K562 (cell line): ENCODE measurements around the gene CSRNP3. TPM values are rescaled to one million over a fixed set of nuclear protein-coding genes. Genes with fewer than 3 reads are reported as not detected.

Source experiments
- ATAC-seq: fragments of 200-7000 bp; cut with Tn5 transposase; 3 replicates; pipeline ENCODE4 v1.9.1; 2020; ENCODE audit warnings: moderate library complexity
- BruUV-seq: library from RNA; stranded (reverse); fragments of 400-500 nt; replicated peaks from 2 replicates; lab custom pipeline; 2021; lab: Mats Ljungman, UMichigan
- CTCF ChIA-PET: fragments of 300-600 bp; formaldehyde crosslinking; extraction: SDS; loops from one replicate; lab custom pipeline; 2021; ENCODE audit warnings: low intra/inter-chr PET ratio; lab: Yijun Ruan, JAX
- POLR2A ChIA-PET: fragments of 300-600, 350-650 bp; sonication (Branson Sonifier 250); formaldehyde crosslinking; extraction: SDS; loops from one replicate; lab custom pipeline; 2021; ENCODE audit warnings: antibody characterized with exemption, inconsistent platforms; lab: Yijun Ruan, JAX
- DNase-seq, 4 experiments: peaks; one replicate each; pipeline versions ENCODE4 v3.0.0 to v3.0.0-alpha.2; 2011 to 2018; ENCODE audit warnings: low spot score in 3 of 4, mixed read lengths in 3 of 4; ENCODE audit errors: extremely low read depth in 1 of 4
- FAIRE-seq: peaks from 2 replicates; lab custom pipeline; 2011; peaks lifted over from hg19 to GRCh38; lab: Jason Lieb, UNC
- H2AFZ ChIP-seq: 2 replicates; pipeline ENCODE4 v1.6.0; 2011; ENCODE audit warnings: low read depth, low read length, control low read depth, inconsistent platforms
- H3K27ac ChIP-seq: fragments of 200-600 bp; 3 replicates; pipeline ENCODE4 v1.8.0; 2011; ENCODE audit warnings: low read depth, mild to moderate bottlenecking, control low read depth, inconsistent platforms, low read length, moderate library complexity, mixed read lengths; ENCODE audit errors: extremely low read depth
- H3K27me3 ChIP-seq, 2 experiments: fragments of 300-600 bp in 1 of 2; 2 replicates in 1 of 2; 3 replicates in 1 of 2; pipeline versions ENCODE4 v1.6.0 to v1.8.0; 2011; ENCODE audit warnings: inconsistent platforms in 2 of 2, low read length in 2 of 2, mild to moderate bottlenecking in 1 of 2, mixed read lengths in 1 of 2, moderate library complexity in 1 of 2; ENCODE audit not compliant: control insufficient read depth in 2 of 2, insufficient read depth in 2 of 2
- H3K36me3 ChIP-seq: fragments of 300-600 bp; 3 replicates; pipeline ENCODE4 v1.8.0; 2011; ENCODE audit warnings: mild to moderate bottlenecking, low read length, inconsistent platforms; ENCODE audit not compliant: control insufficient read depth, insufficient read depth
- H3K4me1 ChIP-seq, 2 experiments: fragments of 200-600 bp in 1 of 2; replicated peaks in 1 of 2; 2 replicates in 1 of 2; 3 replicates in 1 of 2; pipeline versions ENCODE4 v1.5.1 to v1.8.0; 2011; ENCODE audit warnings: inconsistent platforms in 2 of 2, low read length in 2 of 2, mild to moderate bottlenecking in 1 of 2, mixed read lengths in 1 of 2, moderate library complexity in 1 of 2; ENCODE audit not compliant: control insufficient read depth in 2 of 2, insufficient read depth in 2 of 2
- H3K4me2 ChIP-seq: 2 replicates; pipeline ENCODE4 v1.6.1; 2011; ENCODE audit warnings: low read length, control low read depth, inconsistent platforms, mixed read lengths; ENCODE audit not compliant: insufficient read depth
- H3K4me3 ChIP-seq: fragments of 200-600 bp; sonication (generic), shearing (Covaris generic); 2 replicates; pipeline ENCODE4 v1.5.1; 2016; ENCODE audit warnings: control low read depth, inconsistent platforms
- H3K79me2 ChIP-seq: fragments of 200-600 bp; 3 replicates; pipeline ENCODE4 v1.8.0; 2011; ENCODE audit warnings: low read length, inconsistent platforms; ENCODE audit not compliant: control insufficient read depth, insufficient read depth
- H3K9ac ChIP-seq, 2 experiments: 2 replicates each; pipeline versions ENCODE4 v1.6.0 to v1.6.1; 2011; ENCODE audit warnings: low read depth in 2 of 2, low read length in 2 of 2, control low read depth in 1 of 2, inconsistent platforms in 1 of 2, mild to moderate bottlenecking in 1 of 2, mixed read lengths in 1 of 2; ENCODE audit not compliant: insufficient read depth in 1 of 2
- H3K9me1 ChIP-seq: one replicate; pipeline ENCODE4 v1.6.0; 2011; ENCODE audit warnings: inconsistent platforms, mild to moderate bottlenecking, low read length, moderate library complexity; ENCODE audit not compliant: control insufficient read depth, insufficient read depth
- H3K9me3 ChIP-seq: replicated peaks from 2 replicates; pipeline ENCODE4 v1.5.1; 2011; ENCODE audit warnings: low read depth, low read length, inconsistent platforms; ENCODE audit not compliant: control insufficient read depth, insufficient read depth
- H4K20me1 ChIP-seq: replicated peaks from 2 replicates; pipeline ENCODE4 v1.6.1; 2011; ENCODE audit warnings: low read length, inconsistent platforms, mixed read lengths; ENCODE audit not compliant: control insufficient read depth, insufficient read depth
- ATF1 ChIP-seq, 2 experiments: fragments of 450-650 bp in 1 of 2; IDR thresholded peaks; 2 replicates each; pipeline ENCODE4 v1.6.1; 2016; ENCODE audit warnings: missing compliant biosample characterization in 1 of 2, missing genetic modification characterization in 1 of 2
- DMBX1 ChIP-seq: fragments of 250-450 bp; sonication (Bioruptor Pico); IDR thresholded peaks from 2 replicates; pipeline ENCODE4 v1.8.0; 2022; ENCODE audit warnings: inconsistent platforms, mild to moderate bottlenecking, moderate library complexity, borderline replicate concordance
- FUS ChIP-seq: fragments of 200-400 bp; formaldehyde crosslinking; optimal IDR thresholded peaks from 2 replicates; pipeline ENCODE3; 2017; ENCODE audit warnings: low read depth, low read length
- GATAD2B ChIP-seq: fragments of 450-650 bp; IDR thresholded peaks from 2 replicates; pipeline ENCODE4 v1.6.1; 2017; ENCODE audit warnings: mild to moderate bottlenecking, borderline replicate concordance
- MAZ ChIP-seq, 2 experiments: fragments of 450-650 bp in 1 of 2; sonication (generic) in 1 of 2; formaldehyde crosslinking; IDR thresholded peaks in 1 of 2; conservative IDR thresholded peaks in 1 of 2; 2 replicates each; pipeline versions ENCODE4 v1.4.0 to v1.5.0; 2020; ENCODE audit warnings: mild to moderate bottlenecking in 1 of 2, missing genetic modification reagents in 1 of 2
- OTX1 ChIP-seq: fragments of 450-650 bp; formaldehyde crosslinking; IDR thresholded peaks from 2 replicates; pipeline ENCODE4 v1.4.0; 2022; ENCODE audit warnings: mild to moderate bottlenecking
- PRDM10 ChIP-seq: fragments of 450-650 bp; IDR thresholded peaks from 2 replicates; pipeline ENCODE4 v1.6.1; 2018; ENCODE audit not compliant: partially characterized antibody
- STAT6 ChIP-seq: sonication (generic); formaldehyde crosslinking; IDR thresholded peaks from 2 replicates; pipeline ENCODE4 v1.8.1; 2023; ENCODE audit warnings: mild to moderate bottlenecking, missing genetic modification reagents
- XRCC4 ChIP-seq: IDR thresholded peaks from one replicate; pipeline ENCODE4 v1.6.1; 2011; ENCODE audit not compliant: insufficient read depth, insufficient read length; ENCODE audit errors: extremely low read depth
- ZBTB2 ChIP-seq: fragments of 450-650 bp; IDR thresholded peaks from 2 replicates; pipeline ENCODE4 v1.6.1; 2016; ENCODE audit warnings: antibody characterized with exemption
- ZNF12 ChIP-seq: sonication (generic); formaldehyde crosslinking; IDR thresholded peaks from 2 replicates; pipeline ENCODE4 v1.4.0; 2020; ENCODE audit warnings: mild to moderate bottlenecking, missing genetic modification reagents
- ZNF174 ChIP-seq: fragments of 250-450 bp; sonication (Bioruptor Pico); IDR thresholded peaks from 2 replicates; pipeline ENCODE4 v1.4.0; 2020; ENCODE audit warnings: mild to moderate bottlenecking
- ZNF197 ChIP-seq: fragments of 200-800 bp; sonication (Bioruptor generic); IDR thresholded peaks from 2 replicates; pipeline ENCODE4 v1.6.1; 2016; ENCODE audit warnings: low read depth, missing genetic modification characterization, missing compliant biosample characterization
- ZNF224 ChIP-seq: sonication (generic); formaldehyde crosslinking; IDR thresholded peaks from 2 replicates; pipeline ENCODE4 v1.8.0; 2022; ENCODE audit warnings: mild to moderate bottlenecking, missing genetic modification reagents
- ZNF354B ChIP-seq: fragments of 250-450 bp; sonication (Bioruptor Pico); IDR thresholded peaks from 2 replicates; pipeline ENCODE4 v1.4.0; 2020
- WGBS: fragments of 100-300 bp; shearing (Covaris generic); methylation state at CpG from one replicate; pipeline ENCODE4 v1.1.6; 2016; ENCODE audit warnings: low coverage, mixed read lengths; ENCODE audit not compliant: insufficient coverage; ENCODE audit errors: missing lambda C conversion rate; 5-methylcytosine and 5-hydroxymethylcytosine counted together
- in situ Hi-C: fragments of 300-500 bp; cut with MboI; formaldehyde crosslinking; loops from 4 replicates; pipeline ENCODE4 v1.15.0; 2018; ENCODE audit warnings: inconsistent platforms, mixed read lengths
- intact Hi-C: fragments of 100-400 bp; cut with micrococcal nuclease; formaldehyde crosslinking; loops from 2 replicates; pipeline ENCODE4 v1.14.2; 2022
- polyA plus RNA-seq, 8 experiments: library from polyadenylated mRNA; depleted of rRNA in 4 of 8; stranded (reverse) in 5 of 8; unstranded in 3 of 8; fragments of >200 nt; fragmentation: Nextera tagmentation in 2 of 8; fragmentation: Illumina TruSeq in 1 of 8; extraction: Ambion mirVana in 2 of 8; extraction: Trizol in 1 of 8; gene quantifications; 2 replicates each; pipeline versions ENCODE4 v1.2.1 to v1.2.3, GENCODE V29; 2011 to 2014; ENCODE audit warnings: inconsistent platforms in 1 of 8, missing spikeins in 1 of 8
- total RNA-seq, 7 experiments: library from RNA; depleted of rRNA in 6 of 7; stranded (reverse); fragments of >200 nt in 6 of 7; fragmentation: Illumina TruSeq in 2 of 7; extraction: Trizol in 2 of 7; gene quantifications; 2 replicates each; pipeline versions ENCODE4 v1.2.1 to v1.2.3, GENCODE V29; 2011 to 2021; ENCODE audit warnings: low replicate concordance in 1 of 7

Gene CSRNP3
- total and polyA plus RNA-seq, 9 of the 15 experiments (the other 6 are each of a cell fraction or from before 2014, with no cell fraction given) = not detected

- no peak for TF ChIP-seq STAT6
Measured at GRCh38 chr2:165528691-165529090, 59.2 kb downstream of the CSRNP3 start (continued).

- Histone ChIP-seq H3K9me3 (no peaks in the 10 kb centered on the region), H3K36me3 (no peaks in the 10 kb centered on the region), H2AFZ (no peak overlapping the region), H3K4me1 (no peaks in the 10 kb centered on the region), H3K27ac (no peak overlapping the region), H4K20me1 (no peaks in the 10 kb centered on the region), H3K4me3 (no peak overlapping the region), H3K79me2 (no peaks in the 10 kb centered on the region), H3K4me2 (no peak overlapping the region), H3K27me3 (no peaks in the 10 kb centered on the region), H3K9me1 (no peaks in the 10 kb centered on the region), H3K9ac (no peak overlapping the region)
- FAIRE-seq (no peak), DNase-seq (no peak), ATAC-seq (no peak)
- intact Hi-C loops (no loop called here), in situ Hi-C loops (no loop called here)
- BruUV-seq = no TSS peak
- CTCF ChIA-PET = no interaction called here
- 0% methylated on average over 3 of the region's 3 CpGs for WGBS
- POLR2A ChIA-PET = interaction anchor here (0.8 kb wide), 1 partner anchor 11 kb away, joined by 3 read pairs; no protein-coding TSS in a partner anchor
- TF ChIP-seq MAZ (CRISPR knock-in tag; conservative IDR thresholded peaks at IDR 0.05 in 1 of 2, IDR thresholded peaks at IDR 0.05 in 1 of 2) (no peak), FUS (no peak), ZNF12 (no peak), ZNF354B (CRISPR knock-in tag) (no peak), PRDM10 (no peak), ATF1 (CRISPR knock-in tag; IDR thresholded peaks at IDR 0.05) (no peak), ATF1 (tag; IDR thresholded peaks at IDR 0.05) (no peak), ZNF224 (no peak), ZNF174 (CRISPR knock-in tag) (no peak), DMBX1 (no peak), ZBTB2 (no peak), OTX1 (CRISPR knock-in tag) (no peak), ZNF197 (CRISPR knock-in tag) (no peak), GATAD2B (no peak), XRCC4 (no peak)
Measured at GRCh38 chr2:165529130-165529529, 59.6 kb downstream of the CSRNP3 start.
